DND-41 (cell line): ENCODE measurements around the gene COL8A2.

Experiments
- ATAC-seq: fragments of 200-7000 bp; cut with Tn5 transposase; 3 replicates; pipeline ENCODE4 v1.9.1; 2021; ENCODE audit warnings: low read depth; ENCODE audit not compliant: insufficient read depth
- DNase-seq: peaks from one replicate; pipeline ENCODE4 v3.0.0-alpha.2; 2020
- H2AFZ ChIP-seq: 2 replicates; pipeline ENCODE4 v1.6.0; 2012; ENCODE audit warnings: low read depth, low read length
- H3K27ac ChIP-seq: 2 replicates; pipeline ENCODE4 v1.5.1; 2012; ENCODE audit warnings: low read length, inconsistent platforms
- H3K27me3 ChIP-seq: fragments of 200-600 bp; sonication (generic); 2 replicates; pipeline ENCODE4 v1.6.0; 2012; ENCODE audit warnings: low read length, mild to moderate bottlenecking, inconsistent platforms; ENCODE audit not compliant: insufficient read depth, poor library complexity
- H3K36me3 ChIP-seq: 2 replicates; pipeline ENCODE4 v1.5.1; 2012; ENCODE audit warnings: low read length, inconsistent platforms; ENCODE audit not compliant: insufficient read depth
- H3K4me1 ChIP-seq: 2 replicates; pipeline ENCODE4 v1.5.1; 2012; ENCODE audit warnings: mild to moderate bottlenecking, low read length; ENCODE audit not compliant: insufficient read depth
- H3K4me2 ChIP-seq: 2 replicates; pipeline ENCODE4 v1.6.0; 2012; ENCODE audit warnings: mild to moderate bottlenecking, moderate library complexity, low read length, inconsistent platforms; ENCODE audit not compliant: insufficient read depth
- H3K4me3 ChIP-seq, 2 experiments: fragments of 200-600 bp in 1 of 2; shearing (Covaris generic) in 1 of 2; 2 replicates each; pipeline ENCODE4 v1.5.1; 2012 to 2016; ENCODE audit warnings: inconsistent platforms in 2 of 2, low read length in 2 of 2, mild to moderate bottlenecking in 2 of 2, low read depth in 1 of 2, moderate library complexity in 1 of 2
- H3K79me2 ChIP-seq: 2 replicates; pipeline ENCODE4 v1.6.0; 2012; ENCODE audit warnings: low read length, inconsistent platforms; ENCODE audit not compliant: insufficient read depth
- H3K9ac ChIP-seq: 2 replicates; pipeline ENCODE4 v1.6.0; 2012; ENCODE audit warnings: low read depth, mild to moderate bottlenecking, inconsistent platforms, low read length, moderate library complexity
- H3K9me3 ChIP-seq: 2 replicates; pipeline ENCODE4 v1.5.1; 2012; ENCODE audit warnings: low read length, moderate library complexity, mild to moderate bottlenecking, inconsistent platforms; ENCODE audit not compliant: insufficient read depth, severe bottlenecking
- H4K20me1 ChIP-seq: 2 replicates; pipeline ENCODE4 v1.6.0; 2012; ENCODE audit warnings: low read length; ENCODE audit not compliant: insufficient read depth
- EZH2 ChIP-seq: IDR thresholded peaks from 3 replicates; pipeline ENCODE4 v1.6.1; 2012; ENCODE audit warnings: borderline replicate concordance, low read depth, mild to moderate bottlenecking, moderate library complexity, low read length, inconsistent platforms; ENCODE audit not compliant: severe bottlenecking
- TF ChIP-seq, protein P1 (sequence below): IDR thresholded peaks from 2 replicates; pipeline ENCODE4 v1.5.1; 2012; ENCODE audit warnings: borderline replicate concordance, low read length, moderate library complexity, mild to moderate bottlenecking; ENCODE audit not compliant: poor library complexity, severe bottlenecking; ENCODE audit errors: extremely low read depth

COL8A2 gene

DNA sequence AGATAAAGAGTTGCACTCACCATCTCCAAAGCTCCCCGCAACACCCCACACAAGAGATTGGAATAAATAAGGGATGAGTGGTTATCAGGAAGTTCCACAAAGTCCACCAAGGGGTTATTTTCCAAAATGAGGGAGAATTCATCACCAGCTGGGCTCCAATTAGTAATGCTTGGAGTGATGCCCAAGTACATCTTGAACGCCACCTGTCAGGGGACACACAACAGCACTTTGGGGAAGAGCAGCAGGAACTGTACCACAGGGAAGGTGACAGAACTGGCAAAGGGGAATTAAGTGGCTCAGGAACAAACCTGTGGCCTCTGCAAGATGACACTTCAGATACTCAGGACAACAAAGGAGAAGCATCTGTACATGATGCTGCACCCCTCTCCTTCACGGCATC is 12.8 kb upstream of the COL8A2 start:
- Histone ChIP-seq H3K4me2 (no peak overlapping the region), H3K79me2 (peaks cover 24% of the 10 kb centered on the region), H3K9ac (no peak overlapping the region), H3K36me3 (peaks cover 43% of the 10 kb centered on the region), H3K27ac (no peak overlapping the region), H3K4me1 (no peaks in the 10 kb centered on the region), H3K27me3 (no peaks in the 10 kb centered on the region), H3K9me3 (no peaks in the 10 kb centered on the region), H4K20me1 (peaks cover 12% of the 10 kb centered on the region), H2AFZ (no peak overlapping the region), H3K4me3 (no peak overlapping the region)
- ATAC-seq (no peak), DNase-seq (no peak)
- TF ChIP-seq, protein P1, sequence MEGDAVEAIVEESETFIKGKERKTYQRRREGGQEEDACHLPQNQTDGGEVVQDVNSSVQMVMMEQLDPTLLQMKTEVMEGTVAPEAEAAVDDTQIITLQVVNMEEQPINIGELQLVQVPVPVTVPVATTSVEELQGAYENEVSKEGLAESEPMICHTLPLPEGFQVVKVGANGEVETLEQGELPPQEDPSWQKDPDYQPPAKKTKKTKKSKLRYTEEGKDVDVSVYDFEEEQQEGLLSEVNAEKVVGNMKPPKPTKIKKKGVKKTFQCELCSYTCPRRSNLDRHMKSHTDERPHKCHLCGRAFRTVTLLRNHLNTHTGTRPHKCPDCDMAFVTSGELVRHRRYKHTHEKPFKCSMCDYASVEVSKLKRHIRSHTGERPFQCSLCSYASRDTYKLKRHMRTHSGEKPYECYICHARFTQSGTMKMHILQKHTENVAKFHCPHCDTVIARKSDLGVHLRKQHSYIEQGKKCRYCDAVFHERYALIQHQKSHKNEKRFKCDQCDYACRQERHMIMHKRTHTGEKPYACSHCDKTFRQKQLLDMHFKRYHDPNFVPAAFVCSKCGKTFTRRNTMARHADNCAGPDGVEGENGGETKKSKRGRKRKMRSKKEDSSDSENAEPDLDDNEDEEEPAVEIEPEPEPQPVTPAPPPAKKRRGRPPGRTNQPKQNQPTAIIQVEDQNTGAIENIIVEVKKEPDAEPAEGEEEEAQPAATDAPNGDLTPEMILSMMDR: no peak
- TF ChIP-seq EZH2: no peak

DNA sequence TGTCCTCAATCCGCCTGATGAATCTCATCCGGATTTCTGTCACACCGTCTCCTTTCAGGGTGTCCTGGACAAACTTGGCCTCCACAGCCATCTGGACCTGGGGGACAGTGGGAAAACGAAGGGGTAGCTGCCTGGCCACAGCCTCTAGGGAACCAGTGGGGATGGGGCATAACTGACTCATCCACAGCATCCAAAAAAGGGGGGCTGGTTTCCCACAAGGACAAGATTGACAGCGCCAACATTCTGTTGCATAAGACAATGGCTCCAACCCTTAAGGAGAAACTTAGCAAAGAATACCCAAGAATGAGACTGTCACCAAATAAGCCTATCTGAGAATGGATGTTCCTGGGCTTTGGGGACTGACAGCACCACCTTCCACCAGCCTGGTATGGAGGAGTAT is 12.2 kb upstream of the COL8A2 start:
- H3K36me3 ChIP-seq: peaks cover 43% of the 10 kb centered on the region
- H3K79me2 ChIP-seq: peaks cover 19% of the 10 kb centered on the region
- DNase-seq (no peak), ATAC-seq (no peak)
- peaks cover 12% of the 10 kb centered on the region for H4K20me1 ChIP-seq
- TF ChIP-seq, protein P1: no peak
- no peak overlapping the region for H3K4me3 ChIP-seq
- H3K27ac ChIP-seq: no peak overlapping the region
- no peaks in the 10 kb centered on the region for H3K9me3 ChIP-seq
- H3K9ac ChIP-seq: no peak overlapping the region
- no peak overlapping the region for H2AFZ ChIP-seq
- H3K4me2 ChIP-seq: no peak overlapping the region
- no peaks in the 10 kb centered on the region for H3K27me3 ChIP-seq
- H3K4me1 ChIP-seq: no peaks in the 10 kb centered on the region

DNA sequence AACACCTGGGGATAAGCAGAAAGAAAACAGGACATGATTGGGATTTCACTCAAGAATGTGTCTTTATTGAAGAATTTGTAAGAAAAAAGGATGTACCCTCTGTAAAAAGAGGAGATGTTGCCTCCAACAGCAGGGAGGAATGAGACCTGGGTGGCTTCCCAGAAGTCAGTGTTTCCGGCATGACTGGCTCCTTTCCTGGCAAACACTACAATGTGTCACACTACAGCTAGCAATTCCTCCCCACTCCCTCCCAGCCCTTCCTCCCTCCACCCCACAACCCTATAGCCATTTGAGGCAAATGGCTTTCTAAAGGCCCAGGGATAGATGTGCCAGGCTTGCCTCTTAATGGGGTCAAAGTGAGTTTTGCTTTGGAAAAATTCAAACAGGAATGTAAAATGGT is 11.5 kb upstream of the COL8A2 start:
- DNase-seq: no peak
- Histone ChIP-seq H3K27ac (no peak overlapping the region), H3K4me2 (no peak overlapping the region)

More for the DNA sequence above, 11.5 kb upstream of the COL8A2 start:
- Histone ChIP-seq H3K4me3 (no peak overlapping the region), H3K27me3 (no peaks in the 10 kb centered on the region), H3K36me3 (peaks cover 43% of the 10 kb centered on the region), H2AFZ (no peak overlapping the region), H4K20me1 (peaks cover 12% of the 10 kb centered on the region), H3K4me1 (no peaks in the 10 kb centered on the region), H3K9me3 (no peaks in the 10 kb centered on the region), H3K79me2 (peaks cover 14% of the 10 kb centered on the region), H3K9ac (no peak overlapping the region)
- no peak for TF ChIP-seq EZH2
- TF ChIP-seq, protein P1: no peak
- ATAC-seq: no peak
